D721Med (cell line): ENCODE measurements around the gene SPATA16.

Source experiments
- DNase-seq: peaks from one replicate; pipeline ENCODE4 v3.0.0; 2011; ENCODE audit warnings: low spot score; ENCODE audit not compliant: insufficient read length
- FAIRE-seq: peaks from 2 replicates; lab custom pipeline; 2011; peaks lifted over from hg19 to GRCh38; lab: Jason Lieb, UNC
- CTCF ChIP-seq: IDR thresholded peaks from 2 replicates; pipeline ENCODE4 v1.5.1; 2012; ENCODE audit warnings: mild to moderate bottlenecking, control low read depth; ENCODE audit not compliant: insufficient read depth; ENCODE audit errors: missing control alignments

SPATA16 gene

GRCh38 chr3:172848910-172849309, 292.1 kb downstream of the SPATA16 start:
- no peak for FAIRE-seq
- DNase-seq: no peak

GRCh38 chr3:172847292-172847691, 293.7 kb downstream of the SPATA16 start:
- TF ChIP-seq CTCF: no peak
- DNase-seq (no peak), FAIRE-seq (no peak)

More at GRCh38 chr3:172848910-172849309, 292.1 kb downstream of the SPATA16 start:
- TF ChIP-seq CTCF: no peak

GRCh38 chr3:172846706-172847105, 294.3 kb downstream of the SPATA16 start:
- no peak for TF ChIP-seq CTCF
- FAIRE-seq (no peak), DNase-seq (no peak)

- no peak for TF ChIP-seq CTCF
Measured at GRCh38 chr3:172846103-172846561, 294.9 kb downstream of the SPATA16 start.

GRCh38 chr3:172844428-172844827, 296.6 kb downstream of the SPATA16 start:
- no peak for TF ChIP-seq CTCF
- DNase-seq (no peak), FAIRE-seq (no peak)

More at GRCh38 chr3:172846103-172846561, 294.9 kb downstream of the SPATA16 start:
- FAIRE-seq (no peak), DNase-seq (no peak)

- no peak for TF ChIP-seq CTCF
- FAIRE-seq (no peak), DNase-seq (no peak)
Measured at GRCh38 chr3:172840913-172841312, 300.1 kb downstream of the SPATA16 start.

GRCh38 chr3:172840463-172840862, 300.6 kb downstream of the SPATA16 start:
- TF ChIP-seq CTCF: no peak
- no peak for FAIRE-seq
- no peak for DNase-seq
